Muscle layer of duodenum (tissue), 2 donors: ENCODE data around the gene HOXB2.

Experiments
- H3K27ac ChIP-seq: one replicate; pipeline ENCODE4 v1.7.0; 2013; ENCODE audit warnings: mild to moderate bottlenecking, low read length
- H3K27me3 ChIP-seq: one replicate; pipeline ENCODE4 v1.7.0; 2013; ENCODE audit warnings: low read depth, mild to moderate bottlenecking, control low read depth, low read length
- H3K36me3 ChIP-seq, 2 donors: one replicate each; pipeline ENCODE4 v1.7.0; 2013; ENCODE audit warnings: low read length in 2 of 2, control low read depth in 1 of 2, mild to moderate bottlenecking in 1 of 2; ENCODE audit not compliant: insufficient read depth in 2 of 2, control insufficient read depth in 1 of 2
- H3K4me1 ChIP-seq, 2 donors: one replicate each; pipeline ENCODE4 v1.7.0; 2013; ENCODE audit warnings: low read length in 2 of 2, mild to moderate bottlenecking in 2 of 2, control low read depth in 1 of 2, moderate library complexity in 1 of 2; ENCODE audit not compliant: insufficient read depth in 2 of 2, control insufficient read depth in 1 of 2
- H3K4me3 ChIP-seq, 2 donors: one replicate each; pipeline ENCODE4 v1.7.0; 2013; ENCODE audit warnings: low read length in 2 of 2, low read depth in 1 of 2, mild to moderate bottlenecking in 1 of 2
- H3K9me3 ChIP-seq, 2 donors: one replicate each; pipeline ENCODE4 v1.7.0; 2013; ENCODE audit warnings: low read length in 2 of 2, control low read depth in 1 of 2, mild to moderate bottlenecking in 1 of 2; ENCODE audit not compliant: control insufficient read depth in 1 of 2
- donor health status: healthy.

HOXB2 gene

GRCh38 chr17:48577946-48578615 lies 33.2 kb upstream of the HOXB2 start, which contains the start of gene HOXB4:
Gene HOXB4 (minus strand): TSS chr17:48578350. CDS start chr17:48578319, 31 bp downstream.
- H3K36me3 ChIP-seq, result no peaks in the 10 kb centered on the region
- peak within 1 kb of the TSS; percentile 69 to 72 for H3K4me3 ChIP-seq
- no peaks in the 10 kb centered on the region for H3K9me3 ChIP-seq
- H3K27ac ChIP-seq, result peak within 1 kb of the TSS; percentile 84
- H3K27me3 ChIP-seq, result peaks cover 13% of the 10 kb centered on the region
- H3K4me1 ChIP-seq, result peaks cover 5 to 27% of the 10 kb centered on the region in 2 donors

- H3K27me3 ChIP-seq, result peaks cover 12% of the 10 kb centered on the region
- H3K4me1 ChIP-seq, result peaks cover 5 to 27% of the 10 kb centered on the region in 2 donors
- H3K27ac ChIP-seq, result peak overlapping the region; percentile 83
- H3K36me3 ChIP-seq, result no peaks in the 10 kb centered on the region
- peak overlapping the region; percentile 58 to 72 for H3K4me3 ChIP-seq
- H3K9me3 ChIP-seq, result no peaks in the 10 kb centered on the region
These were observed 32.5 kb upstream of the HOXB2 start for GRCh38 chr17:48577330-48577945.

DNA sequence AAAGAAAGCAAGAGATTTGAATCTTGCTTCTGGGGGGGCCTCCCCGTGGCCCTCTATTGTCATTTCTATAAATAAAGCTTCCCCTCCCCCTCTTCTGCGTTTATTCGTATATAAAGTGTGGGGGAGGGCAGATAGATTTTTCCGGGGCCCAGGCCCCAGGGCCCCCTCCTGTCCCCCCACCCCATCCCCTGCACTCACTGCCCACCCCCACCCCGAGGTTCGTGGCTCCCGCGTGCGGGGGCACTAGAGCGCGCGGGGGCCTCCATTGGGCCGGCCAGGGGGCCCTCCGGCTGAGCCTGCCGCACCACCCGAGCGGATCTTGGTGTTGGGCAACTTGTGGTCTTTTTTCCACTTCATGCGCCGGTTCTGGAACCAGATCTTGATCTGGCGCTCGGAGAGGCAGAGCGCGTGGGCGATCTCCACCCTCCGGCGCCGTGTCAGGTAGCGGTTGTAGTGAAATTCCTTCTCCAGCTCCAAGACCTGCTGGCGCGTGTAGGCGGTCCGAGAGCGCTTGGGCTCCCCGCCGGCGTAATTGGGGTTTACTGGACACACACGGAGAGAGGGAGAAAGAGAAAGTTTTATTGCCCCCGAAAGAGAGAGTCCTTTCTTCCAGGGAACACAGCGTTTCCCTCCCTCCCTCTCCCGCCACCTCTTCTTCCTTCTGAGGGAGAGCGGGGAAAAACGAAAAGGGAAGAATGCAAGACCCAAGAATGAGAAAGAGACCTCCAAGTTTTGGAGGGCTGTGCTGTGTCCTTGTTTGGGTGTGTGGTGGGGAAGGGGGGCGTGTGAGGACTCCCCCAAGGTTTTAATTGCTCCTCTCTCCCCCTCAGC lies 31.8 kb upstream of the HOXB2 start:
- peaks cover 5 to 34% of the 10 kb centered on the region in 2 donors for H3K4me1 ChIP-seq

DNA sequence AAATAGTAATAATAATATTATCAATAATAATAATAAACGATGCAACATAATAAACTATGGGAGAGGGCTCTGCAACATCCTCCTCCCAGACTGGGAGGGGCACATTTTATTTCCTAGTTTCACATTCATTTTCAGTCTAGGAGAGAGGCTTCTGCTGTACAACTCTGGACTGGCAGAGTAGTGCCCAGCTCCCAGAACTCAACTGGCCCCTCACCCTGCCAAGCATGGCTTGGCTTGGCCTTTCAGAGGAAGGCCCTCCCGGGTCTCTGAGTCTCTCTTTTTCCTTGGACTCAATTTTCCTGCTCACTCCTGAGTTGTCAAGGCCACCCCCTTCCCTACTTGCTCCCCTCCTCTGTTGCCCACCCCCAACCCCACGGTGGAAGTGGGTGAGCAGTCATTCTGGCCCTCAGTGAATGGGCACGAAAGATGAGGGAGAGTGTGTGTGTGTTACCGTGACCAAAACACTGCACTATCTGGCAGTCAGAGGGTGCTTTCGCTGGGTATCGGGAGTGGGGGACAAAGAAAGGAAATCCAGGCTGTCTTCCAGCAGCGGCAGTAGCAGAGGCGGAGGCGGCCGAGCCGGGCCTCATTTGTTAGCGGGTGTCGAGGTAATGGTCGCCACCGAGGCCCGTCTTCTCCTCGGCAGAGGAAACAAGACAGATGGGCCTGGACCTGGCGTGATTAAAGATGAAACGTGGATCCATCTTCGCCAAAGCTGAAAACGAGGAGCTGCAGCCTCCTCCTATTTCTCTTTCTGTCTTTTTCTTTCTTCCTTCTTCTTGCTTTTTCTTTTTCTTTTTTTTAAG lies 31.0 kb upstream of the HOXB2 start:
- peak overlapping the region; percentile 78 for H3K27ac ChIP-seq
- no peaks in the 10 kb centered on the region for H3K9me3 ChIP-seq
- H3K36me3 ChIP-seq, result no peaks in the 10 kb centered on the region
- H3K4me3 ChIP-seq, result peak overlapping the region; percentile 10 to 72
- H3K27me3 ChIP-seq, result peaks cover 5% of the 10 kb centered on the region
- H3K4me1 ChIP-seq, result peaks cover 5 to 34% of the 10 kb centered on the region in 2 donors

More for the DNA sequence above, 31.8 kb upstream of the HOXB2 start:
- peak overlapping the region; percentile 83 for H3K27ac ChIP-seq
- H3K4me3 ChIP-seq, result peak overlapping the region; percentile 58 to 72
- H3K27me3 ChIP-seq, result peaks cover 9% of the 10 kb centered on the region
- H3K9me3 ChIP-seq, result no peaks in the 10 kb centered on the region
- no peaks in the 10 kb centered on the region for H3K36me3 ChIP-seq

DNA sequence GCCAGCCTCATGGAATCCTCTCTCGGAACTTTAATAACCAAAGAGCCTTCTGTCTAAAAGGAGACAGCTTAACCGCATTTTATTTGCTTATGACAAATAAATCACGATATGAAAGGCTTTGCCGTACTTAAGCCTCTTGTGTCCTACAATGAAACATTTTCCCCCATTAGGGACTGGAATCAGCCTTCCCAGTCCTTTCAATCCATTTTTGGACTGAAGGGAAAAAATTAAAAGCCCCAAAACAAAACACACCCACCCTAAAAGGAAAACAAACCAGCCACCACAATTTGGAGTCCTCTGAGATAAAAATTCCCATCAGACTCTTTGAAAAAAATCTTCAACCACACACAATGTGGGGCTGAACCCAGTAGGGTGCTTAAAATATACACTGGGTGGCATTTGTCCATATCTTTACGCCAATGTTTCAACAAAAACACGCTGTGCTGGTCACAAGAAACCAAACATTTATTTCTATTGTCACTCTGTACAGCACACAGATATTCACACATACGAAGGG lies 30.2 kb upstream of the HOXB2 start:
- no peaks in the 10 kb centered on the region for H3K27me3 ChIP-seq
- peak overlapping the region; percentile 90 for H3K27ac ChIP-seq

DNA sequence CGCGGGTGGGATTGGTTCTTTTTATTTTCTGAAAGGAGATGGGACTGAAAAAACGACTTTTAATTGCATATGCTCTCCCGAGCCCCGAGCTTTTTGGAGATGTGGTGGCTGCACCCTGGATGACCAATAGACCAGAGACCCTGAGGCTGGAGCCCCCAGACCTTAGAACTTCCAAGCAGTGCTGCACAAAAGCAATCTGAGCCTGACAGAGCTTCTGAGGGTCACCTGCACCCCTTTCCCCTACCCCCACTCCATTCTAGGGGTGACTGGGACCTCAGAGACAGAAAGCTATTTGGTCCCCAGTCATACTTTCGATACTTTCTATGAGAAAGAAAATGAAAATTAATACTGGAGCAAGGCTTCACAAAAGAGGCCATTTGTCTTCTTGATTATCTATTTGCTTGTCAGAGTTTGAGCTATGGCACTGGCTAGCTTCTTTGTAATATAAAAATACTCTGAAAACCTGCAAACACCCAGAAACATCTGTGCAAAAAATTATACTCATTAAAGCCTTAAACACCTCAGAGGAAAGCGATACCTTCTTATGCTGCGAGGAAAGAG lies 29.7 kb upstream of the HOXB2 start:
- H3K4me3 ChIP-seq, result peak overlapping the region; percentile 55 to 62
- peaks cover 7 to 42% of the 10 kb centered on the region in 2 donors for H3K4me1 ChIP-seq

More for the DNA sequence above, 30.2 kb upstream of the HOXB2 start:
- H3K4me3 ChIP-seq, result peak overlapping the region; percentile 55 to 62
- H3K36me3 ChIP-seq, result no peaks in the 10 kb centered on the region
- no peaks in the 10 kb centered on the region for H3K9me3 ChIP-seq
- H3K4me1 ChIP-seq, result peaks cover 5 to 37% of the 10 kb centered on the region in 2 donors

DNA sequence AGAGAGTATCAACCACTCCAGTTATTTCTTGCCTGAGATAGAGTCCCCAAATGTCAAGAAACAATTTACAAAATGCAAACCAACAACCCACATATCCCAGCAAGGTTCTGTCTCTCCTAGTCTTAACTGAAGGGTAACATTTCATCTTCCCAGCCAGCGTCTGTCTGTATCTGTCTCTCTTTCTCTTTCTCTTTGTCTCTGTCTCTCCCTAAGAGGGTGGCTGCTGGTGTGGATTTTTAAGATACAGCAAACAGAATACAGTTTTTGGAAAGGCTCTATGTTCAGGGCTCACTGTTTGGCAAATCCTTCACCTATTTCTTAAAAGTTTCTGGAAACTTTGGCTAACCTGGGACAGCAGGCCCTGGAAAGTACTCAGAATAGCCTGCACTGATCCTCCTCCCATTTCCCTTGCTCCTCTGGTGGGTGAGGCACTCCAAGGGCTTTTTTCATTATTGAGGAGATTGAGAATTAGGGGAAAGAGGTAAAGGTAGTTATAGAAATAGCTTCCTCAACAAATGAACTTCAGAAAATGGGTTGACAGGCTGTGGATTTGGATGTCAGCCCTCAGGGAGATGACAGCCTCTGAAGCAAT lies 27.0 kb upstream of the HOXB2 start:
- no peaks in the 10 kb centered on the region for H3K36me3 ChIP-seq
- peaks cover 14 to 67% of the 10 kb centered on the region in 2 donors for H3K4me1 ChIP-seq
- peak overlapping the region; percentile 55 to 62 for H3K4me3 ChIP-seq
- peaks cover 12% of the 10 kb centered on the region for H3K27me3 ChIP-seq
- no peaks in the 10 kb centered on the region for H3K9me3 ChIP-seq
- H3K27ac ChIP-seq, result peak overlapping the region; percentile 90

More for the DNA sequence above, 29.7 kb upstream of the HOXB2 start:
- Histone ChIP-seq H3K36me3 (no peaks in the 10 kb centered on the region), H3K27me3 (no peaks in the 10 kb centered on the region), H3K27ac (peak overlapping the region; percentile 90), H3K9me3 (no peaks in the 10 kb centered on the region)

GRCh38 chr17:48571024-48571818 lies 26.3 kb upstream of the HOXB2 start:
- no peaks in the 10 kb centered on the region for H3K9me3 ChIP-seq
- H3K27ac ChIP-seq, result peak overlapping the region; percentile 90
- peaks cover 15 to 74% of the 10 kb centered on the region in 2 donors for H3K4me1 ChIP-seq
- H3K36me3 ChIP-seq, result no peaks in the 10 kb centered on the region
- H3K4me3 ChIP-seq, result peak overlapping the region; percentile 55 to 62
- peaks cover 12% of the 10 kb centered on the region for H3K27me3 ChIP-seq

DNA sequence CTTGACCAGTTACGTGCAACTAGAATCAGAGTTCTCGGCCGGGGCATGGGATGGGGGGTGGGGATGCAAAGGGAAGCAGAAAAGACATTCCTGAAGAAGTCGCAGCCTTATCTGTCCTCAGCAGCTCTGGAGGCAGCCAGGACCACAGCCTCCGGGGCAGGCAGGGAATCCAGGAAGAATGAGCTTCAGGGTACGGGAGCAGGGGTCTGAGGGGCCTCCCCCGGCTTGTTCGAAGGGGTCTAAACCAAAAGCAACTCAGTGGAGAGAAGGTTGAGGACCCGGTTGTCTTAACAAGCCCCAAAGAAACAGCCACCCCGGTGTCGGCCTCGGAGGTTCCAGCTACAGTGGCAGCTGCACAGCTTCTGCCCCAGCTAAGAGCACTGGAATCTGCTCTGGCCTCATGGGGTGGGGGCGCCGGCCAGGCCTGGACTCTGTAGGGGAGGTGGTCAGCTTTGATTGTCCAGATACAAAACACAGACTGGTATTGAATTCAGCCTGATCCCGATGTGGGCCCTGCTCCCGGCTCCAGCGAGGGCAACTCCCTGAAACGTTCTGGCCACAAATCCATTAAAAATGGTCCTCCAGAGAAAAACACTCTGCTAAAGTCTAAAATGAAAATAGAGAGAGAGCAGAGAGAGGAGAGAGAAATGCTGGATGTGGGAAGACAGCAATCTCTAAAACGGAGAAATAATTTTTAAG lies 25.6 kb upstream of the HOXB2 start:
- Histone ChIP-seq H3K27me3 (peaks cover 19% of the 10 kb centered on the region), H3K4me3 (peak overlapping the region; percentile 55 to 62), H3K36me3 (no peaks in the 10 kb centered on the region), H3K9me3 (no peaks in the 10 kb centered on the region), H3K4me1 (peaks cover 23 to 76% of the 10 kb centered on the region in 2 donors), H3K27ac (peak overlapping the region; percentile 90)
